Naive thymus-derived CD8-positive, alpha-beta T cell (primary cell): ENCODE results near the gene CARNS1. TPM values are rescaled to one million over a fixed set of nuclear protein-coding genes. Genes with fewer than 3 reads are reported as not detected.
"Not testable (repeated sequence)": the region's sequence is repeated elsewhere in the genome, so short reads cannot be mapped to it uniquely, and the experiment has no call there.

Experiments
- ATAC-seq, 2 donors: fragments of 150-1000 bp; cut with Tn5 transposase in 1 of 2; sonication (Bioruptor Pico), chemical (Tn5 transposase) in 1 of 2; 1 replicate in 1 of 2; 2 replicates in 1 of 2; pipeline ENCODE4 v1.10.0; 2021; ENCODE audit warnings: mild to moderate bottlenecking in 2 of 2, moderate library complexity in 2 of 2
- POLR2A ChIA-PET: fragments of 350-600 bp; sonication (Branson Sonifier 250); formaldehyde crosslinking; loops from one replicate; lab custom pipeline; 2021; ENCODE audit warnings: antibody characterized with exemption; lab: Charles Lee
- DNase-seq, 10 donors: peaks; one replicate each; pipeline versions ENCODE4 v3.0.0 to v3.0.0-alpha.2; 2020 to 2022
- H3K27ac Mint-ChIP-seq, 10 donors: one replicate each; pipeline ENCODE4 v1.8.0; 2020 to 2022; ENCODE audit warnings: mild to moderate bottlenecking in 10 of 10, mixed read lengths in 10 of 10, moderate library complexity in 4 of 10, inconsistent platforms in 1 of 10
- H3K27me3 Mint-ChIP-seq, 5 donors: one replicate each; pipeline ENCODE4 v1.8.0; 2021 to 2022; ENCODE audit warnings: mixed read lengths in 5 of 5
- H3K36me3 Mint-ChIP-seq, 3 donors: one replicate each; pipeline ENCODE4 v1.8.0; 2020 to 2022; ENCODE audit warnings: mixed read lengths in 3 of 3, mild to moderate bottlenecking in 2 of 3, inconsistent platforms in 1 of 3
- H3K4me1 Mint-ChIP-seq, 4 donors: one replicate each; pipeline ENCODE4 v1.8.0; 2021 to 2022; ENCODE audit warnings: mixed read lengths in 4 of 4
- H3K4me3 Mint-ChIP-seq, 10 donors: one replicate each; pipeline ENCODE4 v1.8.0; 2020 to 2022; ENCODE audit warnings: mild to moderate bottlenecking in 10 of 10, mixed read lengths in 10 of 10, moderate library complexity in 6 of 10, inconsistent platforms in 1 of 10
- H3K9me3 Mint-ChIP-seq, 9 donors: one replicate each; pipeline ENCODE4 v1.8.0; 2020 to 2022; ENCODE audit warnings: mixed read lengths in 9 of 9, mild to moderate bottlenecking in 3 of 9, inconsistent platforms in 1 of 9, moderate library complexity in 1 of 9
- polyA plus RNA-seq, 3 donors: library from polyadenylated mRNA; unstranded; fragments of 300-500 nt; fragmentation: Illumina TruSeq; gene quantifications; one replicate each; pipeline ENCODE4 v1.2.3, GENCODE V29; 2021
- total RNA-seq, 8 experiments: library from RNA in 2 of 8; stranded (reverse) in 2 of 8; gene quantifications; one replicate each; pipeline ENCODE4 v1.2.3 and lab custom pipeline; 2021 to 2026

CARNS1 gene
- total and polyA plus RNA-seq, 5 experiments from 2014 or later: 2.2 to 21.2 (median 3.7) TPM

DNA sequence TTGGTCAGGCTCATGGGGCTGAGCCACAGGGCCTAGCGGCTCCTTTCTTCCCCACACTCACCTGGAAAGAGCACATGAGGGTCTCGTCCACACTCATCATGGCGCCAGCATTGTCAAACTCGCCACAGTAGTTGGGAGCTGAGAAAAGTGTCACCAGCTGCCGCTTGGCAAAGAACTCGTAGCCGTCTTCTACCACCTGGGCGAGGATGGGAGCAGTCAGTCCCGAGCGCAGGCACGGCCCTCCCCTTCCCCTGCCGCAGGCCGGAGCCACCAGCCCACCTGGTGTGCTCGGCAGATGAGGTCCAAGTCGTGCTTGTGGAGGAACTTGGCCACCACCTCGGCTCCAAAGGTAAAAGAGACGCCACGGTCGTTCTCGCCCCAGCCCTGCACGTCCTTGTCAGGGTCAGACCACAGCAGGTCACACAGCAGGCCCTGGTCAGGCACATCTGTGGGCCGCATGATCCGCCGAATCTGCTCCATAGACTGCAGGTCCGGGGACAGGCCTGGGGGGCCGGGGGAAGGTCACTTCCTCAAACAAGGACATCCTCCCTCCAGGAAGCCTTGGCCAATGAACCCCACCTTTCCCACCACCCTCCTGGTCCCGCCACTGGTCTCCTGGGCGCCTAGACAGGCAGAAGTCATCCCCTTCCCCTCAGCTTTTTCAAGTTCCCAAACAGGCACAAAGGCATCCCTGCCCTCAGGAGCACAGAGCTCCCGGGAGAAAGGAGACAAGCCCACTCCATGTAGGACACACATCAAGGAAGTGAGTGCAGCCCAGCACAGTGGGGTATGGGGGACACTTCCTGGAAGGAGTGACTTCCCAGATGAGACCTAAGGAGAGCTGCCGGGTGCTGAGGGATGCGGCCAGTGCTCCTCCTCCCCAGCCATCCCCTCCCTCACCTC lies 16.6 kb upstream of the CARNS1 start:
- Mint-ChIP-seq H3K9me3 (peaks cover 0 to 2% (median 0%) of the 10 kb centered on the region in 9 donors), H3K4me1 (peaks cover 17 to 65% (median 52%) of the 10 kb centered on the region in 4 donors), H3K27me3 (no peaks in the 10 kb centered on the region), H3K27ac (peak overlapping the region in 8 of 10 donors; percentile 8 to 96 (median 78)), H3K36me3 (peaks cover 0 to 31% (median 3%) of the 10 kb centered on the region in 3 donors), H3K4me3 (peak overlapping the region; percentile 19 to 95 (median 39))
- DNase-seq (no peak), ATAC-seq (no peak)
- POLR2A ChIA-PET: interaction anchor here (0.7 to 25.5 kb wide), 5 partner anchors 10 to 86 kb away, joined by 3 to 2390 read pairs (median 10); partner anchors contain the start of genes AIP, CARNS1, PTPRCAP and RPS6KB2

DNA sequence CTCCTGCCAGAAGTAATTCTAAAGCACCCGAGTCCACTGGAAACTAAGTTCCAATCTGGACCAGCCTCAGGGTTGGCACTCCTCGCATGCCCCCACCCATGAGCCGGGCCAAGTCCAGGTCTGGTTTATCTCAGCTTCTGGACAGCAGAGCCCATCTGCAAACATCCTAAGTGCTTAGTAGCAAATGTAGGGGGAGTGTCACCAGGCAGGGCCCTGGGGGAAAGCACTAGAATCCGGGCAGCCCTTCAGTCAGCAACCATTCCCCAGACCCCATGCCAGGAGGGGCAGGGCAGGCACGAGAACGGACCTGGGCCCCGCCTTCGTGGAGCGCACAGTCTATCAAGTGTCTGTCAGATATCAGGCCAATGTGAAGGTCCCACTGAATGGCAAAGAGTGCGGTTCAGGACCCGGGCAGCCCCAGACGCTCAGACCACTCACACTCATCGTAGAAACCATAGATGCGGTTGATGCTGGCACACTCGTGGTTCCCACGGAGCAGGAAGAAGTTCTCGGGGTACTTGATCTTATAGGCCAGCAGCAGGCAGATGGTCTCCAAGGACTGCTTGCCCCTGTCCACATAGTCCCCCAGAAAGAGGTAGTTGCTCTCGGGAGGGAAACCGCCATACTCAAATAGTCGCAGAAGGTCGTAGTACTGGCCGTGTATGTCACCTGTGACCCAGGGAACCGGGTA lies 15.1 kb upstream of the CARNS1 start:
- Mint-ChIP-seq H3K9me3 (peaks cover 0 to 2% (median 0%) of the 10 kb centered on the region in 9 donors), H3K4me1 (peaks cover 17 to 73% (median 59%) of the 10 kb centered on the region in 4 donors), H3K4me3 (peak overlapping the region; percentile 83 to 95 (median 88)), H3K27ac (peak overlapping the region; percentile 53 to 92 (median 84)), H3K36me3 (peaks cover 0 to 40% (median 8%) of the 10 kb centered on the region in 3 donors), H3K27me3 (no peaks in the 10 kb centered on the region)
- POLR2A ChIA-PET: interaction anchor here (0.7 to 25.5 kb wide), 21 partner anchors 8 to 296 kb away, joined by 3 to 2390 read pairs (median 10); partner anchors contain the start of genes AIP, ANKRD13D, CARNS1 and CDK2AP2
- ATAC-seq (no peak), DNase-seq (no peak)

DNA sequence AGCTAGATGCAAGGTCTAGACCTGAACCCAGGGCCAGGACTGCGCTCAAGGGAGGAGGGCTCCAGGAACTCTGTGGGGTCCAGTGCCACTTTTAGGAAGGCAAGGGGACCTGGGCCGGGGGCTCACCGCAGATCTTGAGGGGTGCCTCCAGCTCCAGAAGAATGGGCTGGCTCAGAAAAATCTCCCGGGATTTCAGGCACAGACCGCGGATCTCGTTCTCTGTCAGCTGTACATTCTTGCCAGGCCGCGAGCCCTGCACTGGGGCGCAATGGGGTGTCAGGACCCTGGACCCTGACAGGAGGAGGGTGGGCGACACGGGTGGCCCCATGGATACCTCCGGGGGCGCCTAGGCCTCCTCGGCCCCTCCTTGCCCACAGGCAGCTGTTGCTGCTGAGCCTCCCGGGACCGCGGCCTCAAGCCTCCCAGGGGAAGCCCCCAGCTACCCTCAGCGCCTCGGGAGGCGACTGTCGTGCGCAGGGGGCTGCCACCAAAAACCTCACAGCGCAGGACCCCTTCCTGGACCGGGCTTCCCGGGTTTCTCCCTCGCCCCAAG lies 14.5 kb upstream of the CARNS1 start:
- DNase-seq: peak in 3 of 10 donors; percentile 22 to 73 (median 42)
- Mint-ChIP-seq H3K36me3 (peaks cover 0 to 45% (median 9%) of the 10 kb centered on the region in 3 donors), H3K9me3 (peaks cover 0 to 2% (median 0%) of the 10 kb centered on the region in 9 donors), H3K4me1 (peaks cover 17 to 77% (median 61%) of the 10 kb centered on the region in 4 donors), H3K4me3 (peak overlapping the region; percentile 83 to 95 (median 88)), H3K27ac (peak overlapping the region; percentile 53 to 92 (median 84)), H3K27me3 (no peaks in the 10 kb centered on the region)
- peak; percentile 6 for ATAC-seq
- POLR2A ChIA-PET: interaction anchor here (0.7 to 25.5 kb wide), 32 partner anchors 8 to 763 kb away, joined by 3 to 2390 read pairs (median 7); partner anchors contain the start of genes AIP, ANKRD13D, CARNS1 and CDK2AP2

DNA sequence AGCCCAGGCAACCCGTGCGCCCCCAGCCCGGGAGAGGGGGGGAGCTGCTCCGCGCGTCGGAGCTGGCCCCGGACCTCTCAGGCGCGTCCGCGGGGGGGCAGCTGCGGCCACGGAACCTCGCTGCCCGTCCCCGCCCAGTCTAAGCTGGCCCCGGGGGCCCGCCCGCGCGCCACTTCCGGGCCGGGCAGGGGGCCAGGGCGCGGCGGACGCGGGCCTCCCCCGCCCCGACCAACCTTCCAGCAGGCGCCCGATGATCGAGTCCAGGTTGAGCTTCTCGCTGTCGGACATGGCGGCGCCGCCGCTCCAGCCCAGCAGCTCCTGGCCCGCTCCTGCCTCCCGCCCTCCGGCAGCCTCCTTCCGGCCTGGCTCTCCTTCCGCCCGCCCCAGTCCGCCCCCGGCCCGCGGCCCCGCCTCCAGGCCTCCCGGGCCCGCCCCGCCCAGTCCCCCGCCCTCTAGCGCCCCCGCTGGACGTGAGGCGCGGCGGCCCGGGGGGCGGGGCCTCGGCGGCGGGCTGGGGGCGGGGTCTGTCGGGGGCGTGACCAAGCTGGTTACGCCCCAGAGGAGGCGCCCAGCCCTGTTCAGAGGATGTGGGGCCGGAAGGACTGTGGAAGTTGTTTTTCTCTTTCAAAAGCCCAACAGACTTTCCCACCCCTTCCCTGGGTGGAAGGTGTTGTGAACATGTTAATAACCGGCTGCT lies 13.8 kb upstream of the CARNS1 start, which contains the start of gene PPP1CA:
TSS of gene PPP1CA (minus strand) at position 364 of the 697 bp plus-strand sequence. CDS start at position 288, 76 bp downstream.
- peaks cover 0 to 51% (median 9%) of the 10 kb centered on the region in 3 donors for H3K36me3 Mint-ChIP-seq
- H3K9me3 Mint-ChIP-seq: peaks cover 0 to 2% (median 0%) of the 10 kb centered on the region in 9 donors
- no peaks in the 10 kb centered on the region for H3K27me3 Mint-ChIP-seq
- ATAC-seq (peak; percentile 62 to 71), DNase-seq (peak; percentile 82 to 98 (median 93))
- peaks cover 18 to 79% (median 62%) of the 10 kb centered on the region in 4 donors for H3K4me1 Mint-ChIP-seq
- H3K4me3 Mint-ChIP-seq: peak within 1 kb of the TSS; percentile 87 to 99 (median 97)
- POLR2A ChIA-PET: interaction anchor here (0.6 to 25.5 kb wide), 38 partner anchors 8 to 763 kb away, joined by 3 to 2390 read pairs (median 6); partner anchors contain the start of genes AIP, ANKRD13D, CARNS1 and CDK2AP2
- H3K27ac Mint-ChIP-seq: peak within 1 kb of the TSS; percentile 85 to 96 (median 93)

DNA sequence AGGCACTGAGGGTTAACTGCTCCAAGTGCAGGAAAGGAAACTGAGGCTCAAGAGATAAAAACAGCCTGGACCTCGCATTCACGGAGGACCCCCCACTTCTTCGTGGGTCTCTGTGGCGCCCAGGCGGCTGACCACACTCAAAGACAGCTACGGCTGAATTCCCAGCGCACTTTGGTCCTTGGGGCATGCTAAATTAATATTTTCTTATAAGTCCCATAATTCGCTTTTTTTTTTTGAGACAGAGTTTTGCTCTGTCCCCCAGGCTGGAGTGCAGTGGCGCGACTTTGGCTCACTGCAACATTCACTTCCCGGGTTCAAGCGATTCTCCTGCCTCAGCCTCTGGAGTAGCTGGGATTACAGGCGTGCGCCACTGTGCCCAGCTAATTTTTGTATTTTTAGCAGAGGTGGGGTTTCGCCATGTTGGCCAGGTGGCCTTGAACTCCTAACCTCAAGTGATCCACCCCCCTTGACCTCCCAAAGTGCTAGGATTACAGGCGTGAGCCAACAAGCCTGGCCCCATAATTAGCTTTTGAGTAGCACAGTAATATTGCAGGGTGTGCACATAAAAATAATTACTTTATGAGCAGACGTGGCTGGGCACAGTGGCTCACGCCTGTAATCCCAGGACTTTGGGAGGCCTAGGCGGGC lies 13.2 kb upstream of the CARNS1 start:
- Mint-ChIP-seq H3K36me3 (peaks cover 4 to 53% (median 14%) of the 10 kb centered on the region in 3 donors), H3K4me3 (peak overlapping the region; percentile 81 to 99 (median 97)), H3K27ac (peak overlapping the region; percentile 85 to 96 (median 93)), H3K4me1 (peaks cover 20 to 80% (median 63%) of the 10 kb centered on the region in 4 donors)
- ATAC-seq, H3K27me3 Mint-ChIP-seq, DNase-seq, H3K9me3 Mint-ChIP-seq: not testable (repeated sequence)
- POLR2A ChIA-PET: interaction anchor here (0.6 to 25.5 kb wide), 32 partner anchors 10 to 764 kb away, joined by 3 to 2390 read pairs (median 6); partner anchors contain the start of genes AIP, ANKRD13D, CARNS1 and CDK2AP2

DNA sequence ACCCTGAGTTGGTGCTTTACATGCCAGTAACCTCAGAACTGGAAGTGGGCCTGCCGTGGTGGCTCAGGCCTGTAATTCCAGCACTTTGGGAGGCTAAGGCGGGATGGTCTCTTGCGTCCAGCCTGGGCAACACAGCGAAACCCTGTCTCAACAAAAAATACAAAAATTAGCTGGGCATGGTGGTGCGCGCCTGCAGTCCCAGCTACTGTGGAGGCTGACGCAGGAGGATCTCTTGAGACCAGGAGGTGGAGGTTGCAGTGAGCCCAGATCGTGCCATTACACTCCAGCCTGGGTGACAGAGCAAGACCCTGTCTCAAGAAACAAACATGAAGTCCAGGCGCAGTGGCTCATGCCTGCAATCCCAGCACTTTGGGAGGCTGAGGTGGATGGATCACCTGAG lies 12.4 kb upstream of the CARNS1 start:
- peaks cover 4 to 48% (median 19%) of the 10 kb centered on the region in 3 donors for H3K36me3 Mint-ChIP-seq
- peak overlapping the region; percentile 93 to 99 (median 98) for H3K4me3 Mint-ChIP-seq
- H3K27me3 Mint-ChIP-seq, ATAC-seq, H3K9me3 Mint-ChIP-seq, DNase-seq: not testable (repeated sequence)
- POLR2A ChIA-PET: interaction anchor here (0.6 to 25.5 kb wide), 23 partner anchors 10 to 604 kb away, joined by 3 to 2390 read pairs (median 6); partner anchors contain the start of genes AIP, CARNS1, CDK2AP2 and CORO1B
- peaks cover 21 to 80% (median 63%) of the 10 kb centered on the region in 4 donors for H3K4me1 Mint-ChIP-seq
- peak overlapping the region; percentile 85 to 97 (median 94) for H3K27ac Mint-ChIP-seq

DNA sequence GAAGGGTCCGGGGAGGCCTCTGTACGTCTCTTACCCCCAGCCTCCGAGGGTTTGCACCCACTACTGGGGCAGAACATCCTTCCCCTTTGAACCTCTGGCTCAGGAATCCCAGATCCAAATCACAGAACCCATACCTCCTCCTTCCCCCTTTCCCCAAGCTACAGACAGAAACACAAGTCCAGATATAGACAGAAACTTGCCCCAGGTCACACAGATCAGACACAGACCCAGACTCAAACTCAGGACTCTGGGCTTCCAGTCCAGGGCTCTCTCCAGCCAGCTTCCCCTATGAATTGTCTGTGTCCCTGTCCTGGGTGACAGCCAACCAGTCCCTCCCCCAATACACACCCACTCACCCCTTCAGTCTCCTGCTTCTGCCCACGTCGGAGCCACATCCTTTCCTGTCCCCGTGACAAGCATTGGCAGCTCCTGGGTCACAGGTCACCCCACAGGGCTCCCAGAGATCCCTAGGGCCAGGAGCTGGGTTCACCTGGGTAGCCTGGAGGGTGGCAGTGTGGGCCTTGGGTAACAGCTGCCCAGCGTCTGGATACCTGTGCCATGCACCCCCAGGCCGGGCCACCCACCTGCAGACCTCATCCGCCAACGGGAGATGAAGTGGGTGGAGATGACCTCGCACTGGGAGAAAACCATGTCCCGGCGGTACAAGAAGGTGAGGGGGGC lies 10.8 kb upstream of the CARNS1 start:
- Mint-ChIP-seq H3K4me1 (peaks cover 26 to 81% (median 67%) of the 10 kb centered on the region in 4 donors), H3K36me3 (peaks cover 4 to 36% (median 18%) of the 10 kb centered on the region in 3 donors), H3K27ac (peak overlapping the region; percentile 85 to 97 (median 94)), H3K9me3 (peaks cover 0 to 2% (median 0%) of the 10 kb centered on the region in 9 donors), H3K27me3 (no peaks in the 10 kb centered on the region), H3K4me3 (peak overlapping the region; percentile 93 to 99 (median 98))
- POLR2A ChIA-PET: interaction anchor here (0.7 to 25.5 kb wide), 19 partner anchors 12 to 164 kb away, joined by 3 to 2390 read pairs (median 6); partner anchors contain the start of genes AIP, CARNS1, CORO1B and PITPNM1
- DNase-seq: peak in 4 of 10 donors; percentile 57 to 75 (median 58)
- ATAC-seq: no peak

DNA sequence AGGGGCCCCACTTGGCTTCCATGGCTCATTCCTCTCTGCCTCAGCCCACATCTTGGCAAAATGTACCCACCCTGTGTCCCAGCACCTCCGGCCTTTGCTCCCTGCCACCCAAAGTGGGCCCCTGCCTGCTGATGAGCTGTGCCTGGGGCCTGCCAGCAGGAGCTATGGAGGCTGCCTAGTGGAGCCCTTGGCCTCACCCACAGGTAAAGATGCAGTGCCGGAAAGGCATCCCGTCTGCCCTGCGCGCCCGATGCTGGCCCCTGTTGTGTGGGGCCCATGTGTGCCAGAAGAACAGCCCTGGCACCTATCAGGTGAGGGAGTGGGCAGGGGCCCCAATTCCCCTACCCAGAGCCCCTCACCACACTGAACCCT lies 10.3 kb upstream of the CARNS1 start:
- ATAC-seq: no peak
- Mint-ChIP-seq H3K36me3 (peaks cover 4 to 40% (median 18%) of the 10 kb centered on the region in 3 donors), H3K4me1 (peaks cover 28 to 81% (median 69%) of the 10 kb centered on the region in 4 donors), H3K27me3 (no peaks in the 10 kb centered on the region), H3K9me3 (peaks cover 0 to 2% (median 0%) of the 10 kb centered on the region in 9 donors), H3K27ac (peak overlapping the region; percentile 85 to 97 (median 94)), H3K4me3 (peak overlapping the region; percentile 93 to 99 (median 98))
- peak in 3 of 10 donors; percentile 35 to 48 (median 43) for DNase-seq
- POLR2A ChIA-PET: interaction anchor here (0.7 to 25.5 kb wide), 15 partner anchors 12 to 165 kb away, joined by 3 to 2390 read pairs (median 6); partner anchors contain the start of genes AIP, CARNS1, CORO1B and PITPNM1

DNA sequence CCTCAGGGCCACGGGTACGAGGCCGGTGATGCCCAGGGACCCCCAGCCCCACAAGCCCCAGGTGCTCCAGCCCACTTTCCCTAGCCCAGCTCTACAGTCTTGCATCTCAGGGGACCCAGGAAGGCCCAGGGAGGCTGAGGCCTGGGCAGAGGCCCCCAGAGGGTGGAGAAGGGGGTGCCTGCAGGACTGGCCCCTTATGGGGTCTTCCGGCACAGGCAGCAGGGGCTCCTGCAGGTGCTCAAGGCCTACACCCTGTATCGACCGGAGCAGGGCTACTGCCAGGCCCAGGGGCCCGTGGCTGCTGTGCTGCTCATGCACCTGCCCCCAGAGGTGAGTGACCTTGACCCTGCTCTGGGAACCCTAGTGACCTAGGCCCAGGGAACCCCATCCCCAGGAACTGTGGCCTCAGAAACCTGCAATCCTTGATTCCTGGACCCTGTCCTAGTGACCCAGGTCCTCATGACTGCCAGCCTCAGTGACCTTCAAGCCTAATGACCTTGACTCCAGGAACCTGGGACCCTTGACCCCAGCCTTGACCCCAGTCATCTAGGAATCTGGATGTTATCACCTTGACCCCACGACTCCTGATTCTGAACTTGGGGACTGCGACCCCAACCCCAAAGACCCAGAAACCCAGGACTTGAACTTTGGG lies 9.7 kb upstream of the CARNS1 start:
- Mint-ChIP-seq H3K4me1 (peaks cover 28 to 81% (median 70%) of the 10 kb centered on the region in 4 donors), H3K27ac (peak overlapping the region; percentile 85 to 97 (median 96)), H3K27me3 (no peaks in the 10 kb centered on the region), H3K4me3 (peak overlapping the region; percentile 93 to 99 (median 98)), H3K9me3 (peaks cover 0 to 2% (median 0%) of the 10 kb centered on the region in 9 donors), H3K36me3 (peaks cover 4 to 36% (median 16%) of the 10 kb centered on the region in 3 donors)
- no peak for DNase-seq
- POLR2A ChIA-PET: interaction anchor here (1.0 to 25.5 kb wide), 9 partner anchors 13 to 165 kb away, joined by 3 to 2390 read pairs (median 14); partner anchors contain the start of genes AIP, CARNS1, CORO1B and PITPNM1
- no peak for ATAC-seq
